Measurements from ENCODE around the gene SLC26A1.
"Not testable (repeated sequence)": the region's sequence is repeated elsewhere in the genome, so short reads cannot be mapped to it uniquely, and the experiment has no call there.

Gene SLC26A1

GRCh38 chr4:951594-952468 lies 41.4 kb downstream of the SLC26A1 start:
- DNase-seq = no peak

- no peak for DNase-seq
These were observed 42.0 kb downstream of the SLC26A1 start for GRCh38 chr4:951186-951585.

DNA sequence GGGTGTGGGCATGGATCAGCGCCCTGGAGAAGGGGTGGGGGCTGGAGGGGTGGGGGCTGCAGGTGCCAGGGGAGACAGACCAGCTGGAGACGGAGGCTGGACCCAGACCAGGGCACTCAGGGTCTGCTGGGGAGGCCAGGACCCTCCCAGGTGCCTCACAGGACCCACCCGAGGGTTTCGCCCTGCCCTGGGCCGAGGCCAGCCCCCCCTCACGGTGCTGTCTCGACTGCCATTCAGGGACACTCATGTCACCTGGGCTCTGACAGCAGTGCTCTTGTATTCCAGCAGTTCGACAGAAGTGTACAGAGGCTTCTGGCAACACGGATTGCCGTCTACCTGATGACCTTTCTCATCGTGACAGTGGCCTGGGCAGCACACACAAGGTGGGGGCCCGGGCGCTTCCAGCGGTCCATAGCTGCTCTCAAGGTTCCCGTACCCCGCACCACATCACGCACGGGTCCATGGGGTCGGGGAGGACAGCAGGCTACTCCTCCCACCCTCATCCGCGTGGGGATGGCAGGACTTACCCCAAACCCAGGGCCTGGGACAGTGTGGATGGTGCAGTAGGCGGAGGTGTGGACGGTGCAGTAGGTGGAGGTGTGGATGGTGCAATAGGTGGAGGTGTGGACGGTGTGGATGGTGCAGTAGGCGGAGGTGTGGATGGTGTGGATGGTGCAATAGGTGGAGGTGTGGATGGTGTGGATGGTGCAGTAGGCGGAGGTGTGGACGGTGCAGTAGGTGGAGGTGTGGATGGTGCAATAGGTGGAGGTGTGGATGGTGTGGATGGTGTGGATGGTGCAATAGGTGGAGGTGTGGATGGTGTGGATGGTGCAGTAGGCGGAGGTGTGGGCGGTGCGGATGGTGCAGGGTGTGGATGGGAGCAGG lies 42.8 kb downstream of the SLC26A1 start:
- no peak for DNase-seq

DNA sequence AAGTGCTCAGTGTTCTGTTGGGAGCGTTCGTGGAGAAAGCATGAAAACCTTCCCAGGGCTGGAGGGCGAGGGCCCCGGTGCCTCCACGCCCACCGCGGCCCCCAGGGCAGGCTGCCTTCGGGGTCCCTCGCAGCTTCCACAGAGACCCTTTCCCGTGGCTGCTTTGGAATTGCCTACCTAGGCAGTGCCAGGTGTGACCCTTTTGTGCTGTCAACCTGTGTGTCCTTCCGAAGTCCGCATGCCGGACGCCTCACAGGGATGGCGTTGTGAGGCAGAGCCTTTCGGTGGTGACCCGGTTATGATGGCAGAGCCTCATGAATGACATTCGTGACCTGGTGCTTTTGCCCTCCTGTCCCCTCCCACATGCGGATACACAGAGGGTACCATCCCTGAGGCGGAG lies 43.5 kb downstream of the SLC26A1 start:
- no peak for DNase-seq

DNA sequence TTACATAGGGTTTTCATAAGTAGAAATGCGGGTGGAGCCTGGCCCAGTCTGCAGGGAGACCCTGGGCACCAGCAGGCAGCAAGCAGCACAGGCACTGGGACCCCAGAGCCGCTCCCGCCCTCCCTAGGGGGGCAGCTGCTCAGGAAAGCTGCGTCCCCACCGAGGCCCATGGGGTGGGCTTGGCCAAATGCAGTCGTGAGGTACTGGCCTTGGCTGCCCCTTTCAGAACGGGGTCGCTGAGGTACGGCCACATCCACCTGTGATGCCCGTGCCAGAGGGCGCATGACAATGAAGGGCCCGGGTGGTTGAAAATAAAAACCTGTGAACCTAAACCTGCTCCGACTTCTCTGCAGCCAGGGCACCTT lies 44.3 kb downstream of the SLC26A1 start:
- DNase-seq = no peak

GRCh38 chr4:948101-948935 lies 44.9 kb downstream of the SLC26A1 start:
- peak; percentile 15 for DNase-seq

- no peak for DNase-seq
These were observed 45.7 kb downstream of the SLC26A1 start for GRCh38 chr4:947491-947971.

- no peak for DNase-seq
These were observed 46.4 kb downstream of the SLC26A1 start for GRCh38 chr4:946517-947471.

GRCh38 chr4:946103-946450 lies 47.1 kb downstream of the SLC26A1 start:
- no peak for DNase-seq

- DNase-seq = no peak
These were observed 47.7 kb downstream of the SLC26A1 start for GRCh38 chr4:945274-946102.

DNA sequence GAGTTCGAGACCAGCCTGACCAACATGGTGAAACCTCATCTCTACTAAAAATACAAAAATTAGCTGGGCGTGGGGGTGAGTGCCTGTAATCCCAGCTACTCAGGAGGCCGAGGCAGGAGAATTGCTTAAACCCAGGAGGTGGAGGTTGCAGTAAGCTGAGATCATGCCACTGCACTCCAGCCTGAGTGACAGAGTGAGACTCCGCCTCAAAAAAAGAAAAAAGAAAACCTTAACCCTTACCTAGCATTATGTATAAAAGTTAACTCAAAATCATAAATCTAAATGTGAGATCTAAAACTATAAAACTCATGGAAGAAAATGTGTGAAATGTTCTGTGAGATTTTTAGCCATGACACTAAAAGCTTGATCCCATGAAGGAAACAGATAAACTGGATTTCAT lies 53.7 kb downstream of the SLC26A1 start:
- not testable (repeated sequence) for DNase-seq
